GM10266 (cell line): Measurements from ENCODE around the gene RAB11FIP2.

Source experiments
- DNase-seq: peaks from one replicate; pipeline ENCODE4 v3.0.0; 2012; ENCODE audit errors: extremely low spot score
- CTCF ChIP-seq: IDR thresholded peaks from 2 replicates; pipeline ENCODE4 v1.5.1; 2012; ENCODE audit warnings: mild to moderate bottlenecking, low read depth; ENCODE audit not compliant: control insufficient read depth, insufficient read depth; ENCODE audit errors: missing control alignments

Gene RAB11FIP2

GRCh38 chr10:118035354-118036005 lies 11.3 kb downstream of the RAB11FIP2 start:
- DNase-seq: no peak

GRCh38 chr10:118034791-118035261 lies 11.9 kb downstream of the RAB11FIP2 start:
- TF ChIP-seq CTCF: no peak
- no peak for DNase-seq

More at GRCh38 chr10:118035354-118036005, 11.3 kb downstream of the RAB11FIP2 start:
- TF ChIP-seq CTCF: no peak

GRCh38 chr10:118033905-118034304 lies 12.8 kb downstream of the RAB11FIP2 start:
- no peak for DNase-seq
- TF ChIP-seq CTCF: no peak

- DNase-seq: no peak
- no peak for TF ChIP-seq CTCF
These were observed 14.2 kb downstream of the RAB11FIP2 start for GRCh38 chr10:118032564-118032963.

GRCh38 chr10:118031351-118032075 lies 15.2 kb downstream of the RAB11FIP2 start:
- no peak for DNase-seq
- TF ChIP-seq CTCF: no peak

- no peak for TF ChIP-seq CTCF
- peak; percentile 18 for DNase-seq
These were observed 18.1 kb downstream of the RAB11FIP2 start for GRCh38 chr10:118028619-118029018.

GRCh38 chr10:118027397-118027796 lies 19.3 kb downstream of the RAB11FIP2 start:
- TF ChIP-seq CTCF: no peak

More at GRCh38 chr10:118027397-118027796, 19.3 kb downstream of the RAB11FIP2 start:
- DNase-seq: no peak
